Tongue (tissue), 2 donors: ENCODE measurements around the gene PPP2R3B. TPM values are rescaled to one million over a fixed set of nuclear protein-coding genes. Genes with fewer than 3 reads are reported as not detected.
"Not testable (repeated sequence)": the region's sequence is repeated elsewhere in the genome, so short reads cannot be mapped to it uniquely, and the experiment has no call there.

Experiments used
- DNase-seq: peaks from one replicate; pipeline ENCODE4 v3.0.0-alpha.2; 2015
- total RNA-seq: library from RNA; depleted of rRNA; stranded (reverse); fragments of >200 nt; gene quantifications from one replicate; pipeline ENCODE4 v1.2.3, GENCODE V29; 2014

PPP2R3B gene
- total RNA-seq, 1 donor from 2014 or later = 101 TPM

DNA sequence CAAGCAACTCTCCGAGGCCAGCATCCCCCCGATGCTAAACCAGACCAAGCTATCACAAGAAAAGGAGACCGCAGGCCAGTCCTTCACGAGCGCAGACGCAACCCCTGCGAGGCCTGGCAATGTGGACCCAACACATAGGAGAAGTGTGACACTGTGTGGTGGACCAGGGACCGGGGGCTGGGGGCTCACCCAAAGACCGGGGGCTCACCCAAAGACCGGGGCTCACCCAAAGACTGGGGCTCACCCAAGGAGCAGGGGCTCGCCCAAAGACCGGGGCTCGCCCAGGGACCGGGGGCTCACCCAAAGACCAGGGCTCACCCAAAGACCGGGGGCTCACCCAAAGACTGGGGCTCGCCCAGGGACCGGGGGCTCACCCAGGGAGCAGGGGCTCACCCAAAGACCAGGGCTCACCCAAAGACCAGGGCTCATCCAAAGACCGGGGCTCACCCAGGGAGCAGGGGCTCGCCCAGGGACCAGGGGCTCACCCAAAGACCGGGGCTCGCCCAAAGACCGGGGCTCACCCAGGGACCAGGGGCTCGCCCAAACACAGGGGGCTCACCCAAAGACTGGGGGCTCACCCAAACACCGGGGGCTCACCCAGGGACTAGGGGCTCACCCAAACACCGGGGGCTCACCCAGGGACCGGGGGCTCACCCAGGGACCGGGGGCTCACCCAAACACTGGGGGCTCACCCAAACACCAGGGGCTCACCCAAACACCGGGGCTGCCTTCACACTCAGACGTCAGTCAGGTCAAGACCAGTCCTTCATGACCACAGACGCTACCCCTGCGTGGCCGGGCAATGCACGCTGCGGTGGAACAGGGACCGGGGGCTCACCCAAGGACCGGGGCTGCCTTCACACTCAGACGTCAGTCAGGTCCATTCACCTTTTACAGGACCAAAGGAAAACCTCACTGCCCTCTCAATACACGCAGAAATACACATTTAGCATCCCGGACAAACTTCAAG lies 32.9 kb downstream of the PPP2R3B start:
- DNase-seq = no peak

DNA sequence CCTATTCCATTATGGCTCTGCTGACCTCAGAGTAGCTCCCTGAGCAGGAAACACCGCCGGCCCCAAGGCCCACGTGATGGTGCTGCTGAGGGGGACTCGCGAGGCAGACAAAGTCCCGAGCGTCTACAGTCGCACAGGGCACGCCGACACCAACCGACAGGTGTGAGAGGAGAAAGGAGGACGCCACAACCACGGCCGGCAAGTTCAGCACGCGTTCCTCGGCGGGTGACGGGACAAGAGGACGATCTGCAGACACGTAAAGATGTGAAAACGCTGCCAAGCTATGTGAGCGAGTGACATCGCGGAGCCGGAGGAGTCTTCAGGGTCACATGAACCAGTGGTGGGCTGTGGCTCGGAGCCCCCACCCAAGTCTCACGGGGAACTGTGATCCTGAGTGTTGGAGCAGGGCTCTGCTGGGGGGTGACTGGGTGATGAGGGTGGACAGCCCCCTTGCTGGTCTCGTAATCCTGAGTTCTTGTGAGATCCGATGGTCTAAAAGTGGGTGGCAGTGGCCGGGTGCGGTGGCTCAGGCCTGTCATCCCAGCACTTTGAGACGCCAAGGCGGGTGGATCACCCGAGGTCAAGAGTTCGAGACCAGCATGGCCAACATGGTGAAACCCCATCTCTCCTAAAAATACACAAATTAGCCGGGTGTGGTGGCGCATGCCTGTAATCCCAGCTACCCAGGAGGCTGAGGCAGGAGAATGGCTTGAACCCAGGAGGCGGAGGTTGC lies 34.0 kb downstream of the PPP2R3B start:
- DNase-seq = no peak

DNA sequence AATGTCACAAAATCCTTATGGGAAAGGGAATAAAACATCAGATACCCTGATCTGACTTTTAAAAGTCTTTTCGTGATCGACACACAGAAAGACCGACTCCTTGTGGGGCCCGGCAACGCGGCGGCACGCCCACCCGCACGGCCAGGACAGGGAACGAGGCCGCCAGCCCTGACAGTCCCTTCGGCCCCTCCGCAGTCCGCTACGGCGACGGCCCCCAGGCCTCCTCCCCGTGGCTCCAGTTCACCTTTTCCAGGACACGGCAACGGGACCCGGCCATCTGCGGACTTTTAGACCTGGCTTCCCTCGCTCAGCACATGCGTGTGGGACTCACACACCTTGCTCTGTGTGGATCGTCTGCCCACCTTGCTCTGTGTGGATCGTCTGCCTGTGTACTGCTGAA lies 34.5 kb downstream of the PPP2R3B start:
- no peak for DNase-seq

DNA sequence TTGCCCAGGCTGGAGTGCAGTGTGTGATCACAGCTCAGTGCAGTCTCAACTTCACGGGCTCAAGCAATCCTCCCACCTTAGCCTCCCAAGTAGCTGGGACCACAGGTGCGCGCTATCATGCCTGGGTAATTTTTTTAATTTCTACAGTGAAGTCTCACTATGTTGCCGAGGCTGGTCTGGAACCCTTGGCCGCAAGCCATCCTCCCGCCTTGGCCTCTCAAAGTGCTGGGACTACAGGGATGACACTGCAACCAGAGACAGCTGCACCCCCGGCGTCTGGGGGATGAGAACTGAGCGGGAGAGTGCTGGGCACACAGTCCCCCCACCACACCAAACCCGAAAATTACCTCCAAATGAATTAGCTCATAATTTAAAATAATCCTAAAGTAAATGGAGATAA lies 35.0 kb downstream of the PPP2R3B start:
- no peak for DNase-seq

DNA sequence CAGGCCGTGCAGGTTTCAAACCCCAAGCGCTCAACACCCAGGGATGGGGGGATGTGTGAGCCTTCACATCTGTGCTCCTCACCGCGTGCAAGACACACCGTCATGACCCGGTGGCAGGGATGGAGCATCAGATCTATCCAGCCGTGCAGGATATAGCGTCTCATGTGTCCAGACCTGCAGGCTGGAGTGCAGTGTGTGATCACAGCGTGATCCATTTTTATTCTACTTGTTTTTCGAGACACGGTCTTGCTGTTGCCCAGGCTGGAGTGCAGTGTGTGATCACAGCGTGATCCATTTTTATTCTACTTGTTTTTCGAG lies 35.4 kb downstream of the PPP2R3B start:
- DNase-seq = not testable (repeated sequence)

DNA sequence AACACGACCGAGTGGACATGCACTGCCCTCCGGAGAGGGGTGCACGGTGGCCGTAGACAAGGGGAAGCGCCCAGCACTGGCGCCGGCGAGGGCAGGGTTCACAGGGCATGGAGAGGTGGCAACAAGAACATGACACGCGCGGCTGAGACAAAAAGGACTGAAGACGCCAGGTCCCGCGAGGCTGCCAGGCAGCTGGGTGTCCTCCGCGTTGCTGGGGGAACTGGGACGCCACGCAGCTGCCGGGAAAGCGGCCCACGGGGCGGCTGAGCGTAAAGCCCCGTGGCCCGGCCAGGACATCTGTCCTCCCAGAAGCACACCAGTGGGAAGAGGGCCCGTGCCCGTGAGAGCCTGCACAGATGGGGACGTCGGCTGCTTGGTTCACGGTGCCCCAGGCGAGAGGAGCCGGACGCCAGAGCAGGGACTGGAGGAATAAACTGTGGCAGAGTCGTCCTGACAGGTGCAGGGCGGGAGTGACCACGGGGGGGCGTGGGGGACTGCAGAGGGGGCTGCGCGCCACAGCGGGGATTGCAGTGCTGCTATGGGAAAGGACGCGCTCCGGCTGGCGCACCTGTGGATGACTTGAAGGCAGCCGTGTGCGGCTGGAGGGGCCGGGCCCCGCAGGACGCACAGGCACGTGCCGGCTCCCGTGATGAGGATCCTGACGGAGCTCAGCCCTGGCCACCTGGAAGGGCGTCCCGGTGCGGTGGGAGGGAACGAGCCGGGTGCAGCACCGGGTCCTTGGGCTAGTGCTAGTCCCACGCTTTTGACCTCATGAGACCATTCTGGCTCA lies 36.0 kb downstream of the PPP2R3B start:
- DNase-seq = no peak

DNA sequence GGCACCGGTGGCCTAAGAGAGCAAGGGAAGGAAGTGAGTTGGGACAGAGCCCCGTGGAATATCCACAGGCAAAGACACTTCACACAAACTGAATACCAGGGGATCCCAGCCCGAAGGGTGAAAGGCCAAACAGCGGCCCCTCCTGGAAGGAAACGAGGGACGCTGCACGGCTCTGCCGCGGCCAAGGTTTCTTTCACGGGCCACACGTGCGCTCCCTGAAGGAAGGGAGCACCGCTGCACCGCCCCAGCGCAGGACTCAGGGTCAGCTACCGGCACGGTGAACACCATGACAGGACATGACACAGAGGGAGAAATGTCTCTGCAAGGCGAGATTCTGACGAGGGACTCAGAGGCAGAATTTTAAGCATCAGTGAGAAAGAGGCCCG lies 36.6 kb downstream of the PPP2R3B start:
- DNase-seq = no peak

DNA sequence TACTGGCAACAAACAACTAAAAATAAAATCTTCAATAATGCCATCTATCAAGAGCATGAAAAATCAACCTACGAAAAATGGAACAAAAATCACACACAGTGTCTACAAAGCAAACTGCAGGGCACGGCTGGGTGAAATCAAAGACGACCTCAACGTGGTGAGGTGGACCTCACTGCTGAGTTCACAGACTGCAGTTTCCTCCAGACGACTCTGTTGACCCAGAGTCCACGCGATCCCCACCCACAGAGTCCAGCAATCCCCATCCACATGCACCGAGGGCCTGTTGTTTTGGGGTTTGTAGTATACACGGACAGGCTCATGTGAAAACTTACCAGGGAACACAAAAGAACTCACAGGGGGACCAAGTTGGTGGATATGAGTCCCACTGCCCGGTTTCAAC lies 37.0 kb downstream of the PPP2R3B start:
- DNase-seq = no peak

DNA sequence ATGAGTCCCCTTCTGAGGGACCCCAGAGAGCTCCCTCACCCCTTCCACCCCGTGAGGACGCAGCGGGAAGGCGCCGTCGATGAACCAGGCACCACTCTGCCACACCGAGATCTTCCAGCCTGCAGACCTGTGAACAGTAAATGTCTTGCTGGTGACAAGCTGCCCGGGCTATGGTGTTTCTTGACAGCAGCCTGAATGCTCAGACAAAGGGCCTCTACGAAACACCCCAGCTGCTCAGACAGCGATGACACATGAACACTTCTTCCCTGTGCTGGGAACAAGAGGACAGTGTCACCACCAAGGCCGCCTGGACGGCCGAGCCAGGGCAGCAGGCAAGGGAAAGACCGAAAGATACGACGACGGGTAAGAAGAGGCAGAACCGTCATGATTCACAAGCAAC lies 37.5 kb downstream of the PPP2R3B start:
- DNase-seq = peak; percentile 44

DNA sequence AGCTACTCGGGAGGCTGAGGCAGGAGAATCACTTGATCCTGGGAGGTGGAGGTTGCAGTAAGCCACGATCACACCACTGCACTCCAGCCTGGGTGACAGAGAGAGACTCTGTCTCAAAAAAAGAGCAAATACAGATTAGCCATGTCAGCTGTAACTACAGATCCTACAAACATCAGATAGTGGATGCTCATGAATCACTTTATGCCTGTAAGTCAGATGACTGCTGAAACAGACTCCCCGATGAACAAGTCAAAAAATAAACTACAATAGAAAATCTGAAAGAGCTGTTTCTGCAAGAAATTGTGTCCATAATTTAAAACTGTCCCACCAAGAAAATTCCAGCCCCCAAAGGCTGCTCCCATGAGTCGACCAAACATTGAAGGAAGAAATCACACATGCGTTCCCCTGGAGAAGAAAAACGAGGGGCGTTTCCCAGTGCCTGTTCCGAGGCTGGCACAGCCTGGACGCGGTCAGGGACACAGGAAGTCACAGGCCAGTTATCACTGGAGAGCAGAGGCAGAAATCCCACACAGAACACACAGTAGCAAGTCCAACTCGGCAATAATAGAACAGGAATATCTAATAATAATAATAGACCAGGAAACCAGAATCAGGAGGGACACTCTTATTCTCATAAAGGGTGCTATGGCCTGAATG lies 38.1 kb downstream of the PPP2R3B start:
- no peak for DNase-seq

DNA sequence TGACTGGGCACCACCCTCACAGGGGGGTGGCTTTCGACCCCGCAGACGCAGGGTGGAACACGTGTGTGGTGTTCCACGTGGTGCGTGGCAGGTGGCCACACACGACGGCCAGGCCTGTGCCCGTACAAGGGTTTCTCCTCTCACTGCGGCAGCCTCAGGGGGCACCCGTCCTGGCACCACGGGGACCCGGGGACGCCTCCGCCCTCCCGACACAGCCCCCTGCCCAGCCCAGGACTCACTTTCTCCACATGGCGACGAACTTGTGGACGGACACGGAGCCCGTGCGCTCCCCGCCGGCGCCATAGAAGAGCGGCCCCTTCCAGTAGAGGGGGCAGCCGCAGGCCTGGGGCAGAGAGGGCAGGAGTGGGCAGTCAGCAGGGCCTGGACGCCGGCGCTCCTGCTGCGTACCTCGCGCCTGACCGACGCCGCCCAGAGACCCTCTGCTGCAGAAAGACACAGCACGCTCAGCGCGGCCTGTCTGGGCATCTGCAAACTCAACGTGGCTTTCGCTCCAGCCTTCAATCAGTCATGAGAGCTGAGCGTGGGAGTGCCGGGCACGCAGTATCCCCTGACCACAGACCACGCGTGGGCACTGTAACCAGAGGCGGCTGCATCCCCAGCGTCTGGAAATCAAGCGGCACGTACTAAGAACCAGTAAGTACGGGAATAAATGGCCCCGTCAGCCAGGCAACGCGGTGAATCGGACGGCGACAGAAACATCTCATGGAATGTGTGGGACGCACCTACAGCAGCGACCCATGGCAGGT lies 39.2 kb downstream of the PPP2R3B start:
- no peak for DNase-seq

DNA sequence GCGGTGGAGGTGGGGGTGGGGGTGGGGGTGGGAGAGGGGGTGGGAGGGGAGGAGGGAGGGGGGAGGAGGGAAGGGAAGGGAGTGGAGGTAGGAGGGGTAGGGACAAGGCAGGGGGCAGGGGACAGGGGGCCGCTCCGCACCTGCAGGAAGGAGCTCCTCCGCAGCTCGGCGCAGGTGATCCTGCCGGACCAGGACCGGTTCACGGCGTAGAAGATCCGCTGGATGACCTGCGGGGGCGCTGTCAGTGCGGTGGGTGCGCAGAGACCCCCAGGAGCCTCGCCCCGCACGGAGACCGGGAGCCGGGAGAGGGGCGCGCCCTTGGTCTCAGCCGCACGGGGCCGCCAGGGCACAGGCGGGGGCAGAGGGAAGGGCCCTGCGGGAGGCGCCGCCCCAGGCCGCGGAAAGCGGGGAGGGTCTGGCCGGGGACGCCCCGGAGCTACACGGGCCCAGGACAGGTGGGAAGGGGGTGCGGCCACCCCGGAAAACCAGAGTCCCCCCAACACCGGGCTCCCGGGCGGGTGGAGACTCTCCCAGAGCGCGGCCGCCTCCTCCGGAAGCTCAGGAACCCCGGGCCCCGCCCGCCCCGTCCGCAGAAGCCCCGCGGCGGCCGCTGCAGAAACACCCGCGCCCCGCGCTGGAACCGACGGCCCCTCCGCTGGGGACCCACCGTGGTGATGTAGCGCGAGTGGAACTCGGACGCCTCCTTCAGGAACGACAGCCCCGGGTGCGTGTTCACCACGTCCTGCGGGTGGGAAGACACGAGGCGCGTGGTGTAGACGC lies 40.5 kb downstream of the PPP2R3B start:
- DNase-seq = no peak

DNA sequence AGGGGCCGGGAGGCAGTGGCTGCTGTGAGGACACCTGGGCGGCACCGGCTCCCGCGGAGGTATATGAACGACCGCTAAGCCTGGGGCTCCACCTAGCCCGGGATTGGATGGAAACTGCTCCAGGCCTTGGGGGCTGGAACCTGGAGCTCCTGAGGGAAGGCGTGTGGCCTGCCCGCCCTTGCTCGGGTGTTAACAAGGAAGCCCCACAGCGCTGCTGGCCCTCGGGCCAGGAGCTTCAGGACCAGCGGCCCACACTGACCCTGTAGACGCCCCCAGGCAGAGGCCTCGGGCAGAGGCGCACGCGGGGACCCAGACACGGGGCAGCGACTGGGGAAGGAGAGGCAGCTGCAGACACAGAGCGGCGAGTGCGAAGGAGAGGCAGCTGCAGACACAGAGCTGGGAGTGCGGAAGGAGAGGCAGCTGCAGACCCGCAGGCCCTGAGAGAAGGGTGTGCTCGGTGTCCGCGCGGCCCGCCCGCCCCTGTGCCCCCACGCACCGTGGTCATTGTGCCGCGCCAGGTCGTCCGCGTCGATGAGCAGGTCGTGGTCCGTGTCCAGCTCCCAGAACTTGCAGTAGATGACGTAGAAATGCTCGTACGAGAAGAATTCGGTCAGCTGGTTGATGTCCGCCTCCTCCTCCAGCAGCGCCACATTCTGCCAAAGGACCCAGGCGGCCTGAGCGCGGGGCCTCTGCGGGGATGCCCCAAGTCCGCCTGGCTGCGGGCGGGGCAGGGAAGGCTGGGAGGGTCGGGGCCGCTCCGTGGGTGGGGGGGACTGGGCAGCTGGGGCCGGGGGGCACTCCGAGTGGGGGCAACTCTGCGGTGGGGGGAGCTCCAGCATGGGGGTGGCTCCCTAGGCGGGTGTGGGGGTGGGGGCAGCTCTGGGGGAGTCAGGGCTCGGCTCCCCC lies 41.4 kb downstream of the PPP2R3B start:
- no peak for DNase-seq

DNA sequence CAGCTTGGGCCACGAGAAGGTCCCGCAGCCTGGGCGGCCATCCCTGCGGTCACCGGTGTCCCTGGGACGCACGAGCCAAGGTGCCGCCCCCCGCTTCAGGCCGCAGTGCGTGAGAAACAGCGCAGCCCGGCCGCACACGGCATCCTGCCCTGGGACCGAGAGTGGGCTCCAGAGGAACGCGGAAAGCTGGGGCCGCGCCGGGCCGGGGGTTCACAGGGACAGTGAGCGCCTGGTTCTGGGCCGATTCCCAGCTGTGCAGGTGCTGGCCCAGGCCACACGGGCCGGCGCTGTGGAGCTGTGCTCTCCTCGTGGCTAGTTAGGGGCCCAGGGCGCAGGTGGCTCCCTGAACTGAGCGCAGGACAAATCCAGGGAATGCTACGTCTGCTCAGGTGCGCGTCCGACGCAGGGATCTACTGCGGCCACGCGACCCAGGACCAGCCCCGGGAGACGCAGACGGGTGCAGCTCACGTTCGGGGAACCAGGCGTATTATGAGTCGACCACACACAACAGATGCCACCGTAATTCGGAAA lies 42.3 kb downstream of the PPP2R3B start:
- DNase-seq = no peak

DNA sequence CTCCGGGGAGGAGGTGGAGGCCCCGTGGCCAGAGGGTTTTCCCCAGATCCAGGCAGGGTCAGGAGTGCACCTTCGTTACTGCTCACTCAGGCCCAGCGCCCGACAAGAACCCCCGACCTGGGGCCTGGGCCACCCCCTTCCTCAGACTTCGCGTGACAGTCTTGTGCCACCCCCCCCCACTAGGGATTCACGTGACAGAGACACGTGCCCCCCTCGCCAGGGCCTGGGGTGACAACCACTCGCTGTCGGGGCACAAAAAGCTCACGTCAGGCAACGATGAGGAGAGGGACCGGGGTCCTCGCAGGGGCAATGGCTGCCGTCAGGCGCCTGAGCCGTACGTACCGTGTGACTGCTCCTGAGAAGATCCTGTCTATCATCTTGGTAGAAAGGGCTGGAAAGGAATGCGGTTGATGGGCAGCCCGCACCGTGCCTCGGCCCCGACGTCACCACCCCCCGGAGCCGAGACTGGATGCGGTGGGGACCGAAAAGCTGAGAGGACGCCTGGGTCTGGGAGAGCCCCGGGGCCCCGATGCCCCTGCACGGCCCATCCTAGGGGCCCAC lies 45.1 kb downstream of the PPP2R3B start:
- DNase-seq = no peak

DNA sequence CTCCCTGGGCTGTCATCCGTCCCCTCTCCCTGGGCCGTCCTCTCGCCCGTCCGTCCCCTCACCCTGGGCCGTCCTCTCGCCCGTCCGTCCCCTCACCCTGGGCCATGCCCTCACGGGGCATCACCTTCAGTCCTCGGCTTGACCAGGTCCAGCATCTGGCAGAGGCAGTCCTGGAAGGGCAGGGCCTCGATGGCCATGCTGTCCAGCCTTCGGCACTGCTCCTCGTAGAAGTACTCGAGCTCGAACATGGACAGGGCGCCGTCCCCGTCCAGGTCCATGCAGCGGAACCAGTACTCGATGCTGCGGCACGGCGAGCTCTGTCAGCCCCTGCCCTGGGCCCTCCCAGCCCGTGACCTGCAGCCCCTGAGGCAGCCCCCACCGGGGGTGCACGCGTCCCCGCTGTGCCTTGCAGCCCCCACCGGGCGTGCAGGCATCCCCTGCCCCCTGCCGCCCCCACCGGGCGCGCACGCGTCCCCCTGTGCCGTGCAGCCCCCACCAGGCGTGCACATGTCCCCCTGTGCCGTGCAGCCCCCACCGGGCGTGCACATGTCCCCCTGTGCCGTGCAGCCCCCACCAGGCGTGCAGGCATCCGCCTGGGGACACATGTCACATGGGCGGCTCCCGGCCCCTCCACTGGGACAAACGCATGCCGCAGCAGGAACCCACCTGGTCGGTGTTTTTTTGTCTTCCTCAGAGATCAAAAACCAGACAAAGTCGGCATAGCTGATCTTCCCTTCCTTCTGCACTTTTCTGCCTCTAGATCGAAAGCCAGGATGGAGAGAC lies 45.9 kb downstream of the PPP2R3B start:
- DNase-seq = no peak

DNA sequence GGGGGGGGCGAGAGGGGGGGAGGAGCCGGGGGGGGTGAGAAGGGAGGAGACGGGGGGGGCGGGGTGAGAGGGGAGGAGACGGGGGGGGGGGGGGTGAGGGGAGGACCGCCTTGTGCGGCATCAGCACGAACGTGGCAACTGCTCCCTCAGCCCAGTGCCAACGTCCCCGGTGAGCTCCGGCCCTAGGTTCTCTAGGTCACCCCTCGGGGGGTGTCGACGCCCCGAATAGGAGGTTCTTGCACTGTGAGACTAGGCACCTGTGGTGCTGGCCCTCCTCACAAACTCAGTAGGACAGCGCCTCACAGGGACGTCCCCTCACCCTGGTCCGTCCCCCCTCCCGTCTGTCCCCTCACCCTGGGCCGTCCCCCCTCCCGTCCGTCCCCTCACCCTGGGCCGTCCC lies 46.6 kb downstream of the PPP2R3B start:
- no peak for DNase-seq

DNA sequence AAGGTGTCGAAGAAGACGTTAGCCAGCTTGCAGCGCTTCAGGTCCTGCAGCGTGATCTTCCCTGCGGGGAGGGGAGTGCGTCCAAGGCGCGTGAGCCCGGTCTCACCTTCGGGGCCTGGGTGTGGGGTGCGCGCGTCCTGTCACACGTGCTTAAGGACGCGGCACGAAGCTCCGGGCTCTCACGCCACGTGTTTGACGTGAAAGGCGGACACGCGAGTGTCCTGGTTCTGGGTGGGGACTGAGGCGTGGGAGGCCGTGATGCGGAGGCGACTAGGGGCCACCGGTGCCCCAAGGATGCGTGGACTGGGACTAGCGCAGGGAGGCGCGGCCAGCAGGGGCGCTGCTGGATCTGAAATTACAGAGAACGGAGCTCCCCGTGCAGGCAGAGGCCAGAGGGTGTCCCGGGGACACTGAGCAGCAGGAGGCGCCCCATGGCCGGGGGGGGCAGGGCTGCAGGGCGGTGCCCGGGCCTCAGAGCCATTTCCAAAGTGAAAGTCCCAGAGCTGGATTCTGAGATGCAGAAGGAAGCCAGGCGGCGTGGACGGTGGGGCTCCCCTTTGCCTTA lies 47.8 kb downstream of the PPP2R3B start:
- DNase-seq = no peak
